COLO829 (cell line): Measurements from ENCODE around the gene IER2.
"Not testable (repeated sequence)": the region's sequence is repeated elsewhere in the genome, so short reads cannot be mapped to it uniquely, and the experiment has no call there.

Source experiments
- DNase-seq: peaks from one replicate; pipeline ENCODE4 v3.0.0; 2012; ENCODE audit warnings: low spot score

IER2 gene

DNA sequence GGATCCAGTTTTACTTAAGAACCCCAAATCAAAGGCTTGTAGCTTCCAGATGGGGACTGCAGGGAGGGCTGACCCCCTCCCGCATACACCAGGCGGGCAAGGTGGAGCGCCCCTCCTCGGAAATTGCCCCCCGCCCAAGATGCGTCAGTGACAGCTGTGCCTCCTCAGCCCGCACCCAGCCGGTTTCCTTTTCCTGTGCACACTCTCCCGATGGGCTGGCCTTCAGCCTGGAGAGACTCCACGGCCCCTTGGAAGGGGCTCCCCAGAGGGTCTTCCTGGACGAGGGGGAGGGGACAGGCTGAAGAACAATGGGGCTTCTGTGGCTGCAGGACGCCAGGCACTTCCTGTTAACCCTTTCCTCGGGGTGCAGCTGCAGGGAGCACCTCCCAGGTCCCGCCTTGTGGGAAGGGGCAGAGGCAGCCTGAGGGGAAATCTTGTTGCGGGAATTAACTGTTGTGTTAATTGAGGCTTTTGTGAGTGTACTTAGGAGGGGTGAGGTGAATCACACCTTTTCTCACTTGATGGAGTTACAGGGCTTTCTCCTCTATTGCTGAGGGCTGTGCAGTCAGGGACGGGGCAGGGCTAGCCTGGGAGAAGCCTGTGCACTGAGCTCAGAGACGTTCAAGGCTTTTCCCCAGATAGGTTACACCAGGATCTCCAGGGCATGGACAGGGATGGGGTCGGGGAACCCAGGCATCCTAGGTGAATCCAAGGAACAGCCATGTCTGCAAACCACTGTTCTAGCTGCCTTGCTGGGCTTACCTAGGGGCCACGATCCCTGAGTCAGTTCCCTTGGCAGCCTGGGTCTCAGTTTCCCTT lies 14.3 kb downstream of the IER2 start:
- peak; percentile 77 for DNase-seq

DNA sequence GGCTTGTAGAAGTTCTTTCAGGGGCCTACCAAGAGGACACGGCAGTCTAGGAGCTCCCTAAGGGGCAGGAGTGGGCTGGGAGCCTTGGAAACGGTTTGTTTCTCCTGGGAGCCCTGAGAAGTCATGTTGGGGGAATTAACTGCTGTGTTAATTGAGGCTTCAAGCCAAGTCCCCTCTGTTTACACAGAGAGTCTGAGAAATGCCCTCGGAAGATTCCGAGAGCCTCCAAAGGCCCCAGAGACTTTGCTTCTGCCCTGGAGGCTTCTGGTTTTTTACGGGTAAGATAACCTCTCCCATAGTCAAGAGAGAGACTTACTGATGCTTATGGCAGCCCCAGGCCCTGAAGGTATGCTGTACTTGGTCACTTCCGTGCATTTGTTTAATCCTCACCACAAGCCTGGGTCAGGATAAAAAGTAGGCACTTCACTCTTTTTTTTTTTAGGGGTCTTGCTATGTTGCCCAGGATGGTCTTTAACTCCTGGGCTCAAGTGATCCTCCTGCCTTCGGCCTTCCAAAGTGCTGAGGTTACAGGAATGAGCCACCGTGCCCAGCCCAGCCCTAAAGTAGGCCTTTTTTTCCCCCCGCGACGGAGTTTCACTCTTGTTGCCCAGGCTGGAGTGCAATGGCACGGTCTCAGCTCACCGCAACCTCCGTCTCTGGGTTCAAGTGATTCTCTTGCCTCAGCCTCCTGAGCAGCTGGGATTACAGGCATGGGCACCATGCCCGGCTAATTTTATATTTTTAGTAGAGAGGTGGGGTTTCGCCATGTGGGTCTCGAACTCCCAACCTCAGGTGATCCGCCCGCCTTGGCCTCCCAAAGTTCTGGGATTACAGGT lies 15.2 kb downstream of the IER2 start:
- no peak for DNase-seq

DNA sequence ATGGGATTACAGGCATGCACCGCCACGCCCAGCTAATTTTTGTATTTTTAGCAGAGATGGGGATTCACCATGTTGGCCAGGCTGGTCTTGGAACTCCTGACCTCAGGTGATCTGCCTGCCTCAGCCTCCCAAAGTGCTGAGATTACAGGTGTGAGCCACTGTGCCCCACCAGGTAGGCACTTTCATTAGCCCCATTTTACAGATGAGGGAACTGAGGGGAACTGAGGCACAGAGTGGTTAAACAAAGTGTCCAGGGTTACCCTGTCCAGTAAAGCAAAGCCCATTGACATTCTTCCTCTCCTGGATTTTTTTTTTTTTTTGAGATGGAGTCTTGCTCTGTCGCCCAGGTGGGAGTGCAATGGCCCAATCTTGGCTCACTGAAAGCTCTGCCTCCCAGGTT lies 15.9 kb downstream of the IER2 start:
- DNase-seq = not testable (repeated sequence)

DNA sequence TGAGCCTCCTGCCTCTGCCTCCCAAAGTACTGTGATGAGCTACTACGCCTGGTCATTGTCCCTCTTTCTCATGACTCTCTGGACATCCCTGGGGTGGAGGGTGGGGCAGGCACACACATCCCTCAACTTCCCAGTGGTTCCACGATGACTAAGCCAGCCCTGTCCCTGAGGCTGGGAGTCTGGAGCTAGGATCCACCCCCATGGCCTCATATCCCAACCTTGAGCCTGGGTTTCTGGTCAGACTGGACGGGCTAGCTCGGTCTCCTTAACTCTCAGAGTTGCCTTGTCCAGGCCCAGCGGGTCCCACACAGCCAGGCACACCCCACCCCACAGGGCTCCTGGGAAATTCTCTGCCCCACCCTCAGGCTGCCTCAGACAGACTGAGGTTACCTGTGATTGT lies 19.6 kb downstream of the IER2 start:
- DNase-seq = no peak

DNA sequence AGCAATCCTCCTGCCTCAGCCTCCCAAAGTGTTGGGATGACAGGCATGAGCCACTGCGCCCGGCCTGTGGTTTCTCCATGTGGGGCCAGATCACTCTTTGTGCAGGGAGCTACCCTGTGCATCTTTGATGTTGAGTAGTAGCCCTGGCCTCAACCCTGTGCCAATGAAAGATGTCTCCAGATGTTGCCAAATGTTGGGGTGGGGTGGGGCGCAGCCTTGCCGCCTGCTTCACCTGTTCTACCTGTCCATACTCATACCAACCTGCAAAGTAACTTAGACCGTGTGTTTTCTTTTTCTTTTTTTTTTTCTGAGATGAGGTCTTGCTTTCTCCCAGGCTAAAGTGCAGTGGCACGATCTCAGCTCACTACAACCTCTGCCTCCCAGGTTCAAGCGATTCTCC lies 20.9 kb downstream of the IER2 start:
- DNase-seq = no peak

DNA sequence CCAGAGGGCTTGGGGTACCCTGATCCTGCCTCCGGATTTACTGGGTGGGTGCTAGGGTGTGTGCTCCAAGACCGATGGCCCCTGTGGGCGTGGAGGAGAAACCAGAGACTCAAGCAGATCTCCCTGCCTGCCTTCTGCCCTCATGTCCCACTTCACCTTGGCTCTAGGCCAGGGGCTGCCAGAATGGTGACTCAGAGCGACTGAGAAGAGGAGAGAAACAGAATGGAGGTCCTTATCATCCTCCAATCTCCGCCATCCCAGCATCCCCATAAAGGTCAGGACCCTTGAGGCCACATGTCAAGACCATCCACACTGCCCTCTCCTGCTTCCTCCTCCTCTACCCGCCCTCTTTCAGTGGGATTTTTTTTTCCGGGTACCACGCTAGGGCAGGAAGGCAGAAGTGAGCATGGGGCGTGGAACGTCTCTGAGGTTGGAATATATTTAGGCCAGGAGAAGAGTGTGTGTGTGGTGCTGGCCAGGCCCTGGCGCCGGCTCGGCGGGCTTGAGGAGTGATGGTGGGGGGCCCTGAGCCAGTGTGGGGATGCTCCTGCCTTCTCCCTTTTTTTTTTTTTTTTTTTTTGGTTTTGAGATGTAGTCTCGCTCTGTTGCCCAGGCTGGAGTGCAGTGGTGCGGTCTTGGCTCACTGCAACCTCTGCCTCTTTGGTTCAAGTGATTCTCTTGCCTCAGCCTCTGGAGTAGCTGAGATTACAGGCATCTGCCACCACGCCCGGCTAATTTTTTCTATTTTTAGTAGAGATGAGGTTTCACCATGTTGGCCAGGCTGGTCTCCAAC lies 22.3 kb downstream of the IER2 start:
- peak; percentile 87 for DNase-seq

DNA sequence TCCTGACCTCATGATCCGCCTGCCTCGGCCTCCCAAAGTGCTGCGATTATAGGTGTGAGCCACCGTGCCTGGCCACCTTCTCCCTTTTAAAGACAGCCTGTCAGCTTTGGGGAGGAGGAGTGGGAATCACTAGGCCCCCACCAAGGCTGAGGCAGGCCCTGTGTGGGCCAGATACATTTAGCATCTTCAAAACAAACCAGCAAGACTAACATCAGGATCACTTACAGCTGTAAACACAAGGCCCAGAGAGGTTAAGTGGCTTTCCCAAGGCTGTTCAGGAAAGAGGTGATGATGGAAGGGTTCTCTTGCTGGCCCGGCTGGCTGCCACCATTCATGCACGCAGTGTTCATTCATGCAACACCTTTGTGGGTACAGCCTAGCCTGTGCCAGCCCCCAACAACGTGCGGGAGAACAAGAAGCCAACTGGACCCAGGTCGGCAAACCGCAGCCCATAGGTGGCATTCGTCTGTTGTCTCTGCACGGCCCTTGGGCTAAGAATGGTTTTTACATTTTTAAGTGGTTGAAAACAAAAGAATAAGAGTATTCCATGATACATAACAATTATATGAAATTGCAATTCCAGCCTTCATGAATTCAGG lies 23.0 kb downstream of the IER2 start:
- no peak for DNase-seq

DNA sequence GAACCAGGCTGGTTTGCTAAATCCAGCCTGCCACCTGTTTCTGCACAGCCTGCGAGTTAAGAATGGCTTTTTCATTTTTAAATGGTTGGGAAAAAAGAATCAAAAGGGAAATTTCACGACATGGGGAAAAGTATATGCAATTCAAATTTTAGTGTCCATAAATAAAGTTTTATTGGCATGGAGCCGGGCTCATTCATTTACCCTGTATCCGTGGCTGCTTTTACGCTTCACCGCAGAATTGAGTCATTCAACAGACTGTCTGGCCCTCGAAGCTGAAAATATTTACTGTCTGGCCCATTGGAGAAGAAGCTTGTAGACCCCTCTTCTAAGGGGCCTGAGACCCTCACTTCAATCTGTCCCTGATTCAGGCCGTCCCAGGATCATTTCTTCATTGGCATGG lies 26.1 kb downstream of the IER2 start:
- no peak for DNase-seq

DNA sequence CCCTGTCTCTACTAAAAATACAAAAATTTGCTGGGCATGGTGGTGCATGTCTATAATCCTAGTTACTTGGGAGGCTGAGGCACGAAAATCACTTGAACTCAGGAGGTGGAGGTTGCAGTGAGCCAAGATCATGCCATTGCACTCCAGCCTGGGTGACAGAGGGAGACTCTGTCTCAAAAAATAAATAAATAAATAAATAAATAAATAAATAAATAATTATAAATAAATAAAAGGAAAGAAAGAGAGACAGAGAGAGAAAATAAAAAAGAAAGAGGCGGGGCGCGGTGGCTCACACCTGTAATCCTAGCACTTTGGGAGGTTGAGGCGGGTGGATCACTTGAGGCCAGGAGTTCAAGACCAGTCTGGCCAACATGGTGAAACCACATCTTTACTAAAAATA lies 27.4 kb downstream of the IER2 start:
- DNase-seq = not testable (repeated sequence)

DNA sequence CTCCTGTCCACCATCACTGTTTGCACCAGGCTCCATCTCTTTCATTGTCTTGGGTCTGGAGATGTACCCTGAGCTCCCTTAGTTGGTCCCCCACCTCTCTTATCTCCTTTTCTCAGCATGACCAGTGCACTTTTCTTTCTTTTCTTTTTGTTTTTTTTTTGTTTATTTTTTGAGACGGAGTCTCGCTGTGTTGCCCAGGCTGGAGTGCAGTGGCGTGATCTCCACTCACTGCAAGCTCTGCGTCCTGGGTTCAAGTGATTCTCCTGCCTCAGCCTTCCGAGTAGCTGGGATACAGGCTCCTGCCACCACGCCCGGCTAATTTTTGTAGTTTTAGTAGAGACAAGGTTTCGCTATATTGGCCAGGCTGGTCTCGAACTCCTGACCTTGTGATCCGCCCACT lies 28.1 kb downstream of the IER2 start:
- DNase-seq = not testable (repeated sequence)

DNA sequence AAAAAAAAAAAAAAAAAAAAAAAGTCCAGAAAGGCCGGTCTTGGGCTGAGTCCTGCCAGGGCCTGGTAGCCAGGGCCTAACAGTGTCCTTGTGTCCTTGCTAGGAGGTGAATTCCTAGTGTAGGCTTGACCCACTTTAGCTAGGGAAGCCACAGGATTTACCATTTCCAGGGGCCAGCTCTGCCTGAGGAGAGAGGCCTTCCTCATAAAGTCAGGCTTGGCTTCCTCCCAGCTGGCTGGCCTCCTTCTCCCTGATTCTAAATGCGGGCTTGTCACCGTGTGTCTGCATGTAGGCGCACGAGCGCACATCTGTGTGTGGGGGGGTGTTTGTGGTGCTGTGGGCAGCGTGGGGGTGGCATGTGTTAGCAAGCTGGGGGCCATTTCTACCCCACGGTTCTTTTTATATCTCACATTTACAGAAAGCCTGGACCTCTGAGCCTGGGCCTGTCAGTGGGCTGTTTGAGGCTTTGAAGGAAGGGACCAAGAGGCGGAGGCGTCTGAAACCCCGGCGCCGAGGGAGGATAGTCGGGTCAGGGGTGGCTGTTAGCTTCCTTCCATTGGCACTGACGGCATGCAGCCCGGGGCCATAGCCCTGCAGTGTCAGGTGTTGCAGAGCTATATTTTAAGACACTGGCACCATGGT lies 31.7 kb downstream of the IER2 start:
- no peak for DNase-seq

DNA sequence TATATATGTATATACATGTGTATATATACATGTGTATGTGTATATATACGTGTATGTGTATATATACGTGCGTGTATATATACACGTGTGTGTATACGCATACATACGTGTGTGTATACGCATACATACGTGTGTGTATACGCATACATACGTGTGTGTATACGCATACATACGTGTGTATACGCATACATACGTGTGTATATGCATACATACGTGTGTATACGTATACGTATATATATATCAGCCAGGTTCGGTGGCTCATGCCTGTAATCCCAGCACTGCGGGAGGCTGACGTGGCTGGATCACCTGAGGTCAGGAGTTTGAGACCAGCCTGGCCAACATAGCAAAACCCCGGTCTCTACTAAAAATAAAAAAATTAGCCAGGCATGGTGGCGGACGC lies 34.7 kb downstream of the IER2 start:
- DNase-seq = not testable (repeated sequence)

DNA sequence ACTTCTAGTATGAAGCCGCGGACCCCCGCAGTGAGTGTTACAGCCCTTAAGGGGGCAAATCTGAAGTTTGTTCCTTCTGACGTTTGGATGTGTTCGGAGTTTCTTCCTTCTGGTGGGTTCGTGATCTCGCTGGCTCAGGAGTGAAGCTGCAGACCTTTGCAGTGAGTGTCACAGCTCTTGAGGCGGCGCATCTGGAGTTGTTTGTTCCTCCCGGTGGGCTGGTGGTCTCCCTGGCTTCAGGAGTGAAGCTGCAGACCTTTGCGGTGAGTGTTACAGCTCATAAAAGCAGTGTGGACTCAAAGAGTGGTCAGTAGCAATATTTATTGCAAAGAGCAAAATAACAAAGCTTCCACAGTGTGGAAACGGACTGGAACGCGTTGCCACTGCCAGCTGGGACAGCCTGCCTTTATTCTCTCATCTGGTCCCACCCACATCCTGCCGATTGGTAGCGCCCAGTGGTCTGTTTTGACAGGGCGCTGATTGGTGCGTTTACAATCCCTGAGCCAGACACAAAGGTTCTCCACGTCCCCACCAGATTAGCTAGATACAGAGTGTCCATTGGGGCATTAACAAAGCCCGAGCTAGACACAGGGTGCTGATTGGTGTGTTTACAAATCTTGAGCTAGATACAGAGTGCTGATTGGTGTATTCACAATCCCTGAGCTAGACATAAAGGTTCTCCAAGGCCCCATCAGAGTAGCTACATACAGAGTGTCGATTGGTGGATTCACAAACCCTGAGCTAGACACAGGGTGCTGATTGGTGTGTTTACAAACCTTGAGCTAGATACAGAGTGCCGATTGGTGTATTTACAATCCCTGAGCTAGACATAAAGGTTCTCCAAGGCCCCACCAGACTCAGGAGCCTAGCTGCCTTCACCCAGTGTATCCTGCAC lies 35.8 kb downstream of the IER2 start:
- DNase-seq = not testable (repeated sequence)

DNA sequence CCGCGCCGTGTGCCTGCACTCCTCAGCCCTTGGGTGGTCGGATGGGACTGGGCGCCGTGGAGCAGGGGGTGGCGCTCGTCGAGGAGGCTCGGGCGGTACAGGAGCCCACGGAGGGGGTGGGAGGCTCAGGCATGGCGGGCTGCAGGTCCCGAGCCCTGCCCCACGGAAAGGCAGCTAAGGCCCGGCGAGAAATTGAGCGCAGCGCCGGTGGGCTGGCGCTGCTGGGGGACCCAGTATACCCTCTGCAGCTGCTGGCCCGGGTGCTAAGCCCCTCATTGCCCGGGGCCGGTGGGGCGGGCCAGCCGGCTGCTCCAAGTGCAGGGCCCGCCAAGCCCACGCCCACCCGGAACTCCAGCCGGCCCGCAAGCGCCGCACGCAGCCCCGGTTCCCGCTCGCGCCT lies 36.5 kb downstream of the IER2 start:
- DNase-seq = not testable (repeated sequence)

DNA sequence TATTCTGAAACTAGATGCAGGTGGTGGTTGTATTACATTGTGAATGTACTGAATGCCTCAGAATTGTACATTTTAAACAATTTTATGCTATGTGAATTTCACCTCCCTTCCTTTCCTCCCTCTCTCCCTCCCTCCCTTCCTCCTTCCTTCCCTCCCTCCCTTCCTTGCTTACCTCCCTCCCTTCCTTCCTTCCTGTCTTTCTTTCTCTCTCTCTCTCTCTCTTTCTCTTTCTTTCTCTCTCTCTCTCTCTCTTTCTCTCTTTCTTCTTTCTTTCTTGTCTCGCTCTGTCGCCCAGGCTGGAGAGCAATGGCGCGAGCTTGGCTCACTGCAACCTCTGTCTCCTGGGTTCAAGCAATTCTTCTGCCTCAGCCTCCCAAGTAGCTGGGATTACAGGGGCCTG lies 37.2 kb downstream of the IER2 start:
- DNase-seq = no peak

DNA sequence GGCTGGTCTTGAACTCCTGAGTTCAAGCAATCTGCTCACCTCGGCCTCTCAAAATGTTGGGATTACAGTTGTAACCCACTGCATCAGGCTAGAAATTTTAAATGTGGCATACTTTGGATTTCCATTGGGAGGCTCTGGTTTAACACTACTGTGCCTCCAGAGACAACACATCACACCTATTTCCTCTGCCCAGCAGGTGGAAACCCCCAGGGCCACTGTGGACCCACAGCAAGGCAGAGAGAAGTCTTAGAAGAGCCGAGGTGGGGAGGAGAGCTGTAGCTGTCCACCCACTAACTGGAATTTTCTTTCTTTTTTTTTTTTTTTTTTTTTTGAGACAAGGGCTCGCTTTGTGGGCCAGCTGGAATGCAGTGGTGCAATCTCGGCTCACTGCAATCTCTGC lies 39.4 kb downstream of the IER2 start:
- DNase-seq = no peak

DNA sequence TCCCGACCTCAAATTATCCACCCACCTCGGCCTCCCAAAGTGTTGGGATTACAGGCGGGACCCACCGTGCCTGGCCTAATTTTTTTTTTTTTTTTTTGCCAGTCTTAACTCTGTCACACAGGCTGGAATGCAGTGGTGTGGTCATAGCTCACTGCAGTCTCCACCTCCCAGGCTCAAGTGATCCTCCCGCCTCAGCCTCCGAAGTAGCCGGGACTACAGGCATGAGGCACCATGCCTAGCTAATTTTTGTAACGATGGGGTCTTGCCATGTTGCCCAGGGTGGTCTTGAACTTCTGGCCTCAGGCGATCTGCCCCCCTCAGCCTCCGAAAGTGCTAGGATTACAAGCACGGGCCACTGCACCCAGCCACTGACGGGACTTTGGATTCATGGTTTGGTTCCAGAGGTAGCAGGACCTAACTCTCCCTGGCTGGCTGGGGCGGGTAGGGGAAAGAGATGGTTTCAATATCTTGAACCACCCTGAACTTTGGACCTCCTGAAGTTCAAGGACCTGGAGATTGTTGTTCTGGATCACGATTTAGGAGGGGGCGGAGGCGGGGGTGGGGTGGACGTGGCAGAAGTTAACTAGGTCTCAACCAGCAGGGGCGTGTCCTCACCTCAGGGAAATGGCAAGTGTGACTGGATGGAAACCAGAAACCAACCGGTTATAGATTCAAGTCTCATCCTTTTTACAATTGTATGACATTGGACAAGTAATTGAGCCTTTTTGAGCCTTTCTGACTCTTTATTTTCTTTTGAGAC lies 40.8 kb downstream of the IER2 start:
- DNase-seq = no peak

DNA sequence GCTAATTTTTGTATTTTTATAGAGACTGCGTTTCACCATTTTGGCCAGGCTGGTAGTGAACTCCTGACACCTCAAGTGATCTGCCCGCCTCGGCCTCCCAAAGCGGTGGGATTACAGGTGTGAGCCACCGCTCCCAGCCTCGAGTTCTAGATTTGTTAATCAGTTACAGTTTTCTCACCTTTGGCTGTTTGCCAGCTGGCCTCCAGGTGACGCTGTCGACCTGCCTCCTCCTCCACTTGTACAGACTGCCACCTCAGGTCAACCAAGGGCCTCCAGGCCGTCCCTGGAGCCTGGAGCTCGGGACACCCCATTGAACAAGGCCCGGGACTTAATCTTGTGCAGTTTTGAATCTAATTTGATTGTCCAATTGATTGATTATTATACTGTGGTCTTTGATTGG lies 45.5 kb downstream of the IER2 start:
- no peak for DNase-seq

DNA sequence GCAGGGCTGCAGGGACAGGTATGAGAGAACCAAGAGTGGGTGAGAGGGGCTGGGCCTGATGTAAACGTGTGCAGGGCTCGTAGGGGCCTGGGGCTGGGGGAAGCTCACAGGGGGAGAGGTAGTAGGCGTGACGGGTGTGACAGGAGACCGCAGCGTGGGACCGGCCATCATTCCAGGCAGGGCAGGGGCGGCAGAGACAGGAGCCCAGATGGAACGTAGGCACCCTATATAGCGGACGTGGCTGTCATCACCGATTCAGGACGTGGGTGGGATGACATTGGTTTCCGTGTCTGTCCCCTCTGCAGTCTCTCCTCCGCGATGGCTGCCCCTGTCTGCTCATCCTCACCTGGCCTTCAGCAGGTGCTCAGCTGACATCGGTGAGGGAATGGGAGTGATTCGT lies 48.4 kb downstream of the IER2 start:
- DNase-seq = no peak

DNA sequence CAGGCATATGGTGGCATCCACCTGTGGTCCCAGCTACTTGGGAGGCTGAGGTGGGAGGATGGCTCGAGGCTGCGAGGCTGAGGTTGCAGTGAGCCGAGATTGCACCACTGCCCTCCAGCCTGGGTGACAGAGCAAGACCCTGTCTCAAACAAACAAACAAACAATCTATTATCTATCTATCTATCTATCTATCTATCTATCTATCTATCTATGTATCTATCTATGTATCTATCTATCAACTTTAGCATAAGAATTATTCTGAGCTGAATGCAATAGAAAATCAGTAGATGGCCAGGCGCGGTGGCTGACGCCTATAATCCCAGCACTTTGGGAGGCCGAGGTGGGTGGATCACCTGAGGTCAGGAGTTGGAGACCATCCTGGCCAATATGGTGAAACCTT lies 51.9 kb downstream of the IER2 start:
- DNase-seq = not testable (repeated sequence)
